Bronchial epithelial cell (primary cell): ENCODE data around the gene NUDT22. TPM values are rescaled to one million over a fixed set of nuclear protein-coding genes. Genes with fewer than 3 reads are reported as not detected.

ENCODE experiments used
- DNase-seq: peaks from one replicate; pipeline ENCODE4 v3.0.0-alpha.2; 2010; ENCODE audit warnings: low read depth
- FAIRE-seq: peaks from 2 replicates; lab custom pipeline; 2011; peaks lifted over from hg19 to GRCh38; lab: Jason Lieb, UNC
- H3K27me3 ChIP-seq: 2 replicates; pipeline ENCODE4 v1.5.1; 2011; ENCODE audit warnings: low read length; ENCODE audit not compliant: control insufficient read depth, insufficient read depth
- H3K36me3 ChIP-seq: 2 replicates; pipeline ENCODE4 v1.5.1; 2011; ENCODE audit warnings: low read length; ENCODE audit not compliant: control insufficient read depth, insufficient read depth
- H3K4me3 ChIP-seq: 2 replicates; pipeline ENCODE4 v1.5.1; 2011; ENCODE audit warnings: mild to moderate bottlenecking, low read depth, low read length, control low read depth
- total RNA-seq: library from RNA; depleted of rRNA; stranded (reverse); fragments of >200 nt; gene quantifications from 2 replicates; pipeline ENCODE4 v1.2.1, GENCODE V29; 2014
- TF ChIP-seq, protein P1 (sequence below): IDR thresholded peaks from 2 replicates; pipeline ENCODE4 v1.5.1; 2011; ENCODE audit warnings: mild to moderate bottlenecking, moderate library complexity, low read length, control low read depth, inconsistent platforms; ENCODE audit not compliant: insufficient read depth, severe bottlenecking

Gene NUDT22
- total RNA-seq, 1 donor from 2014 or later = 57.9 TPM

DNA sequence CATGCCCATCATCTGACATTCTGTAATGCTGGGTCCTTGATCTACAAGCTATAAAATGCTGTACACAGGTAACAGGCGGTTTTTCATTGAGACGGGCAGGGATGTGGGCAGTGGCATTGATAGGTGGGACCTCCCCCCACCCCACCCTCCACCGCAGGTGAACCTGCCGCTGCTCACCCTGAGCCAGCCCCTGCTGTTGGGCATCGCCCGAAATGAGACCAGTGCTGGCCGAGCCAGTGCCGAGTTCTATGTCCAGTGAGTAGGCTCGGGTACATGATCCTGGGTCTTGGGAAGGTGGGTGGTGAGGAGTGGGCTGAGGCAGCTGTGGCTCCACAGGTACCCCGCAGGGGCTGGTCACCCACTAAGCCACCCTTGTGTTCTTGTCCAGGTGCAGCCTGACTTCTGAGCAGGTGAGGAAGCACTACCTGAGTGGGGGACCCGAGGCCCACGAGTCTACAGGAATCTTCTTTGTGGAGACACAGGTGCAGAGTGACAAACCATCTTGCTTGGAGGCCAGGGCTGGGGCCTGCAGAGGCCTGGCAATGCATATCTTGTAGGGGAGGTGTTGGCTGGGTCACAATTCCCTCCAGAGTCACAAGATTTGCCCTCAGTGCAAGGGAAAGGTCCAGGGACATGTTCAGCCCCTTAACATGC is 3.1 kb downstream of the NUDT22 start:
- H3K36me3 ChIP-seq = peaks cover 1% of the 10 kb centered on the region
- TF ChIP-seq, protein P1, sequence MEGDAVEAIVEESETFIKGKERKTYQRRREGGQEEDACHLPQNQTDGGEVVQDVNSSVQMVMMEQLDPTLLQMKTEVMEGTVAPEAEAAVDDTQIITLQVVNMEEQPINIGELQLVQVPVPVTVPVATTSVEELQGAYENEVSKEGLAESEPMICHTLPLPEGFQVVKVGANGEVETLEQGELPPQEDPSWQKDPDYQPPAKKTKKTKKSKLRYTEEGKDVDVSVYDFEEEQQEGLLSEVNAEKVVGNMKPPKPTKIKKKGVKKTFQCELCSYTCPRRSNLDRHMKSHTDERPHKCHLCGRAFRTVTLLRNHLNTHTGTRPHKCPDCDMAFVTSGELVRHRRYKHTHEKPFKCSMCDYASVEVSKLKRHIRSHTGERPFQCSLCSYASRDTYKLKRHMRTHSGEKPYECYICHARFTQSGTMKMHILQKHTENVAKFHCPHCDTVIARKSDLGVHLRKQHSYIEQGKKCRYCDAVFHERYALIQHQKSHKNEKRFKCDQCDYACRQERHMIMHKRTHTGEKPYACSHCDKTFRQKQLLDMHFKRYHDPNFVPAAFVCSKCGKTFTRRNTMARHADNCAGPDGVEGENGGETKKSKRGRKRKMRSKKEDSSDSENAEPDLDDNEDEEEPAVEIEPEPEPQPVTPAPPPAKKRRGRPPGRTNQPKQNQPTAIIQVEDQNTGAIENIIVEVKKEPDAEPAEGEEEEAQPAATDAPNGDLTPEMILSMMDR = no peak
- H3K27me3 ChIP-seq = no peaks in the 10 kb centered on the region
- DNase-seq (no peak), FAIRE-seq (no peak)
- no peak overlapping the region for H3K4me3 ChIP-seq

DNA sequence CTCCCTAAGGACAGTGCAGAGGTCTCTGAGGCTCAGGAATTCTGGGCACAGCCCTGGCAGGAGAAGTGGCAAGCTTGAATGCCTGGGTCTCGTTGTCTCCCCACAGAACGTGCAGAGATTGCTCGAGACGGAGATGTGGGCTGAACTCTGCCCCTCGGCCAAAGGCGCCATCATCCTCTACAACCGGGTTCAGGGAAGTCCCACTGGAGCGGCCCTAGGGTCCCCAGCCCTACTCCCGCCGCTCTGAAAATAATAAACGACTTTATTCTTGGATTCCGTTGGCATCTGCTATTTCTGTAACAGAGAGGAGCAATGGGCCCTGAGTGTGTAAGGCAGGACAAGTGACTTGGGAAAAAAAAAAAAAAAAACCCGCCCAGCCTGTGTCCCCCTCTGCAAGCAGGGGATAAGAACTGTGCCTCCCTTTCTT is 3.7 kb downstream of the NUDT22 start:
- FAIRE-seq (no peak), DNase-seq (no peak)
- TF ChIP-seq, protein P1 = no peak
- Histone ChIP-seq H3K36me3 (no peaks in the 10 kb centered on the region), H3K27me3 (no peaks in the 10 kb centered on the region), H3K4me3 (peak overlapping the region; percentile 86)

GRCh38 chr11:64230171-64230984 is 4.3 kb downstream of the NUDT22 start, which contains the start of gene DNAJC4:
TSS of gene DNAJC4 (plus strand) at chr11:64230548. CDS start at chr11:64230855, 307 bp downstream.
- TF ChIP-seq, protein P1 = no peak
- H3K27me3 ChIP-seq = no peaks in the 10 kb centered on the region
- DNase-seq (peak; percentile 81), FAIRE-seq (no peak)
- peak within 1 kb of the TSS; percentile 86 for H3K4me3 ChIP-seq
- no peaks in the 10 kb centered on the region for H3K36me3 ChIP-seq

GRCh38 chr11:64230985-64231365 is 4.9 kb downstream of the NUDT22 start:
- FAIRE-seq (no peak), DNase-seq (no peak)
- no peaks in the 10 kb centered on the region for H3K36me3 ChIP-seq
- no peaks in the 10 kb centered on the region for H3K27me3 ChIP-seq
- H3K4me3 ChIP-seq = peak overlapping the region; percentile 86
- TF ChIP-seq, protein P1 = no peak

GRCh38 chr11:64231546-64231945 is 5.5 kb downstream of the NUDT22 start:
- no peak overlapping the region for H3K4me3 ChIP-seq
- TF ChIP-seq, protein P1 = no peak
- H3K36me3 ChIP-seq = no peaks in the 10 kb centered on the region
- no peak for FAIRE-seq
- no peak for DNase-seq
- H3K27me3 ChIP-seq = no peaks in the 10 kb centered on the region
